HG02884 (cell line): Measurements from ENCODE around the gene TF.

Source experiments
- ATAC-seq: cut with Tn5 transposase; IDR thresholded peaks from one replicate; pipeline ENCODE4 v1.9.1; 2021; ENCODE audit warnings: mild to moderate bottlenecking, moderate library complexity; ENCODE audit not compliant: unreplicated experiment

Gene TF

DNA sequence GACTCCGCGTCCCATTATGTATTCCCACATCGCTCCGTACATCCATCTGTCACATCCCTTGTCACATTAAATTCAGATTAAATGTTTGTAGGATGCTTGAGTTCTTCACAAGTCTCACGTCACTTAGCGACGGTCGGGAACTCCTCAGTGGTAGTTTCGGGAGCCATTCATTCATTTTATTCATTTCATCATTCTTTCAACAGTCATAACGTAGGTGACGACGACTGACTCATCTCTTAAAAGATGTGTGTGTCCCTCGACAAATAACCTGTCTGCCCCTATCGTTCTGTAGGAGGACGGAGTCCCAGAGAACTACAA is 59.1 kb downstream of the TF start:
- no peak for ATAC-seq

DNA sequence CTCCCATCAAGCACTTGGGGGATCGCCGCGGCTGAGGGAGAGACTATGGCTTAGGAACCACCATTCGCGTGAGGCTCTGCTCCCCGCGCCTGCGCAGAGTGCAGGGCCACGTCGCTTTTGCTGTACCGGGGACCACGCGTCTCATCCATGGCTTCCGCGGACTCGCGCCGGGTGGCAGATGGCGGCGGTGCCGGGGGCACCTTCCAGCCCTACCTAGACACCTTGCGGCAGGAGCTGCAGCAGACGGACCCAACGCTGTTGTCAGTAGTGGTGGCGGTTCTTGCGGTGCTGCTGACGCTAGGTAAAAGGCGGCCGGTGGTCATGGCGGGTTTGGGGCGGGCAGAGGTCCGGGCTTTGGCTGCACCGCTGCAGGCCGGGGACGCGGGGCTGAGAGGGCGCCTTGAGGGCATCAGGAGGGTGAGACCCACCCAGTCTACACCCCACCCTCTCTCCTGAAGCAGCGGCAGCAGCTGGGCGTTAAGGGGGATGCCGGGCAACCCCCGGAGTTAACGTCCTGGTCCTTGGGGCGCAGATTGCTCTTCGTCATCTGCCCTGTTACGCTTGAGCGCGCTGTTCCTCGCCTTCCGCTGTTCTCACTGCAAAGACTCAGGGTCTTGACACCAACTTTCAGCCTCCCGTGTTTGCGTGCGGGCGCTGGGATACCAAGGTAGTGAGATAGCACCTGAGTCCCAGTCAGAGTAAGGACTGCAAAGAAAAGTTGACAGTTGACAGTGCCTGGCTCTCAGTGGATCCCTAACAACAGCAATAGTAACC is 59.7 kb downstream of the TF start, which contains the start of gene SRPRB:
Gene SRPRB, plus strand, starts transcription at position 114 of the 774 bp plus-strand sequence. Its CDS starts 34 bp downstream, at position 148.
- peak; percentile 97 for ATAC-seq

DNA sequence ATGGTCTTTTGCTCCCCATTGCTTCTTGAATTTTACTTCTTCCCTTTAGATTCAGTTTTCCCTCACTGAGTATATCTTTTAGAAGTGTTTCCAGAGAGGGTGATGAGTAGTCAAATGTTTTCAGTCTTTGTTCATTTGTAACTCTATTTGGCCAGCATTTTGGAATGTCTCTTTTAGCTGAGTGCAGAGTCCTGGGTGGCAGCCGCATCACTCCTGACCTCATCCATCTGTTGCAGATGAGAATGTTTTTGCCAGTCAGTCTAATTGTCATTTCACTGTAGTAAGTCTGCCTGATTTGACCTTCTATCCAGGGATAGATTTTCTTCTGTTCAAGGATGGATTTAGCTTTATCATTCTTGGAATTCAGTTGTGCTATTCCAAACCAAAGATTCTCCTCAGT is 66.7 kb downstream of the TF start:
- no peak for ATAC-seq

DNA sequence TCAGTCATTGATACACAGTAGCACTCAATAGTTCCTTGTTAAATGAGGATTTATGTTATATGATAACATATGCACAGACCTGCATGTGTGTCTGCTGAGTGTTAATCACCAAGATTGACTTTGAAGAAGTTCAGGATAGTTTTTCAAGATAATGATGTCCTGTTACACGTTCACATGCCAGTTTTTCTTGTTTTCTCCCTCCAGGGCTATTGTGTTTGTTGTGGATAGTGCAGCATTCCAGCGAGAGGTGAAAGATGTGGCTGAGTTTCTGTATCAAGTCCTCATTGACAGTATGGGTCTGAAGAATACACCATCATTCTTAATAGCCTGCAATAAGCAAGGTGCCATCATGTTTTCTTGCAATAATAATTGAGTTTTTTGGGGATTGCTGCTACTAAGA is 69.2 kb downstream of the TF start:
- ATAC-seq = no peak

DNA sequence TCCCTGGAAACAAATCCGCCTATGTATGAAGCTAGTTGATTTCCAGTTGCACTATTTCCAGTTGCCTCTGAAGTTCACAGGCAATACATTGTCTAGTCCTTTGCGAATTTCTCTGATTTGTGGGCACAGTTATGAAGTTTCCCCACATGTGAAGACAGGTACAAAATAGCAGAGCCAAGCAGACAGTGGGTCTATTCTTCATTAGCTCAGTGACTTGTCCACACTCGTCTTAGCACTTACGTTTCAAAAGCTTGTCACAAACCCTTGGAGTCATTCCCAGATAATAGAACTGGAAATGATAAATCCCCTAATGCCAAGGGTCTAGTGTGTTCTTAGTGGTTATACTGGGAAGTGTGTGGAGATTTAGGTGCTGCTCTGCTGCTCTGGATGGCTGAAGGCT is 73.9 kb downstream of the TF start:
- ATAC-seq = no peak

DNA sequence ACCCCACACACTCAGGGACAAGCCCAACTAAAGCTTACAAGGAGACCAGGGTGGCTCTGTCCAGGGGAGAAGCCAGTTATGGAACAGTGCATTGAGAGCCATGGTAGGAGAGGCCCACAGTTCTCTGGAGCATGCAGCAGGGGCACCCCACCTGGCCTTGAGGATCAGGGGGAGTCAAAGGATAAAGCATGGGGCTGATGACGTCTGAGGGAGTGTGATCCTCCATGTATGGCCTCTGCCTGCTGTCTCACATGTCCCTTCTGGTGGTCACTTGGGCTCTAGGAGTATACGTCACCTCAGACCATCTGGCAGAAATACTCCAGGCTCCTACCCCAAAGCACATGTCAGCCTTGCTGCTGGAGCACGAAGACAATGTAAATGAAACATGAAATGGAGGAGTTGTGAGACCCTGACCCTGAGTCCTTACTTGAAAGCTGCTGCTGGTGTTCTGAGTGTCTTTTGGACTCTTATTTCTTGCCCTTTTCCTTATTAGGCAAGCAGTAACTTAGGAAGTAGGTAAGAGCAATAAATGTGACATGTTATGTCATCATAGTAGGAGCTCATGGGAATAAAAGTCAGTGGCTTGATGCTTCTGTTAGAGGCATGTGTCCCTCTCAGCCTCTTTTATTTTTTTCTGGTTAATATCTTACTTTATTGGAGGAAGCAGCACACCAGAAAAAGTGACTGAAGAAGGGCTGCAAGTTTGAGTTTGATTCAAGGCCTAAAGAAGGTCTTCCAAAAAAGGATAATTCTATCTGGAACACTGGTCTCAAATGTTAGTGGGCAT is 74.9 kb downstream of the TF start:
- ATAC-seq = no peak

DNA sequence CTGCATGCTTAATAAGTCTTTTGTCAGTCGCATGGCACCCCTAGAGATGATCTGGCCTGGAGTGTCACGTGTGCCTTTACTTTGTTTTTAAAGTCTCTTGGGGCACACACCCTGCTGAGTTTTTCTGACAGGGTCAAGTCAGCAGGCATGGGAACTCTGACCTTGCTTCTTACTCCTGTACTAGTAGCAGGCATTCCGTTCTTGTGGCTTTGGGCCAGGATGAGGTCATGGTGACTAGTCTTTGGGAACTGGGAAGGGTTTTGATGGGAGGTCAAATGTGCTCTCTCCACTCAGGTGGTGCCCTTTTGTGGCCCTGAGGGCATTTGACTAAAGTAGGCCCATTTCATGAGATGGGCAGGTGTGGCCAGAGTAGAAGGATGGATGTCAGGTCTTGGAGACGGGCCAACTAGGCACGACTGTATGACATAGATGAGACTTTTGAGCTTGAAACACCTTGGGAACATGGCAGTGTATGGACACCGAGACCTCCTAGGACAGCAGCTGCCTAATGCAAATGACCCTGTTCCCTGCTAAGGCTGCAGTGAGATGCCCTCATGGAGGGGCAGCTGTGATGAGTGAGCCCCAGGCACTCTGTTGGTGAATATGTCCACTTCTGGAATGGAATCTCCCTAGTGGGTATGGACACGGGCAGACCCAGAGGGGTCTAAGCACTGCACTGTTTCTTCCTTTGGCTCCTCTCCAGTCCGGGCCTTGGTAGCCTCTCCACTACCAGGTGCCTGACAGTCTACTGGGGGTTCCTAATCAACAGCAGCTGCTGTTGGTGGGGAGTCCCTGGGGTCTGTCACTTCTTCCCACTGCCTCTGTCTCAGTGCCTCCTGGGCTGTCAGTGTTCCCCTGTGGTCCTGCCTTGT is 75.8 kb downstream of the TF start:
- no peak for ATAC-seq

DNA sequence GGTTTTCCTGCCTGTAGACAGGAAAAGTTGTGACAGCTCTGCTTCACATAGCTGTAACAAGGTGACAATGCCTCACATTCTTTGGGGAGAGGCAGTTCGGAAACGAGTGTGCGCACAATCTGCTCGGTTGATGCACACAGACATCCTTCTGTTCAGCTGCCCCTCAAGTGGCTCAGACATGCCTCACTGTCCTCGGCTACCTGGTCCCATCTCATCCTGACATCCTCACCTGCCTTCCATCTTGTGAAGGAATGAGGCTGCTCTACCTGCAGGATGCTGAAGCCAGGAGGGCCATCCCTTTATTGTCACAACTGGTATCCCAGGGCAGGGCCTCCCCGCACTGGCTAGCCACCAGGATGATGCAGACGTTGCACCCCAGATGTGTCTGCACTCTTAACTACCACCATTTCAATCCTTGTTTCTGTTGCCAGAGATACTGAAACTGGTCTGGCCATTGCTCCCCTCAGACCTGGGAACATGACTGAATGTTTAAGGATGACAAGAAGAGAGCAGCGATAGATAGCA is 78.8 kb downstream of the TF start:
- no peak for ATAC-seq

DNA sequence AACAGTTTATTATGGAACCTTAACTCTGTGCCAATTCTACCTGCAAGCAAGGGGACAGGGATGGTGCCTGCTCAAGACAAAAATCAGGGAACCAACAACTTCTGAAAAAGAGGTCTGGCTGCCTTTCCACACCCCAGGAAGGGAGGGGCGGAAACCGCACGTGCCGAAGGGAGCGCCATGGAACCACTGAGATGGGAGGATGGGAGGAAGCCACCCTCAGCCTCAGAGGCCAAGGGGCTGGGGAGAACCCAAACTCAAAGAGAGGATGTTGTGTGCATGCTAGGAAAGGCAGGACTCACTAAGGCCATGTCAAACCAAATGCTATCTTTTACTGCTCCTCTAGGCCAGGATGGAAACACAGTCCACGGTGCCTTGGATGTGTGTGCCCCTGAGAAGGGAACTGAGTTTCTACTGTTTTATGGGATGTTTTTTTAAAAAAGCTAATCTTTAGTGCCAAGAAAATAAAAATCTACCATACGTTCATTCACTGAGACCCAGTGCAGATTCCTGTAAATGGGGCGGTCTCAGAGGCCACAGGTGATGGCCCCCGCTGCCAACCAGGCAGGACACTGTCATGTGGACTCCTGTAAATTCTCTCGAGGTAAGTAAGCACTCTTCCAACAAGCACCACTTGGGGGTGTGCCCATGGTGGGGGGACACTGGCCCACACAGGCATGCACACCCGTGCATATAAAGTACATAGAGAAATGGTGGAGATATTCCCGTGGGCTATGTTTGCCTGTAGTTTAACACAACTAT is 80.0 kb downstream of the TF start:
- no peak for ATAC-seq

DNA sequence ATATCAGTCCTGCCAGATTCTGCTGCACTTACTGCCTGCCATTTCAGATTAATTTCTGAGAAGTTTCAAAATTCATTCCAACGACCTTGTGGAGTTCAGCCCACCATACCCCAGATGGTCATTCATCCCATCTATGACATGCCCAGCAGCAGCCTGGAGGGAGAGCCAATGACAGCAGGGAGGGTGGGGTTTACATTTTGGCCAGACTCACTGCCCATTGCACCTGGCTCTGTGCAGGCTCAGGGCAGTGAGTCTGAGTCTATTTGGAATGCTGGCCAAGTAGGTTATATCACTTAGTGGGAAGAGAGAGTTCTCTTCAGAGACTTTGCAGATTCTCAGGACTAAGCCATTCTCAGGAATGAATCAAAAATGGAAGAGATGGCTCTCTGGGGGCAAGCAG is 80.9 kb downstream of the TF start:
- ATAC-seq = no peak

DNA sequence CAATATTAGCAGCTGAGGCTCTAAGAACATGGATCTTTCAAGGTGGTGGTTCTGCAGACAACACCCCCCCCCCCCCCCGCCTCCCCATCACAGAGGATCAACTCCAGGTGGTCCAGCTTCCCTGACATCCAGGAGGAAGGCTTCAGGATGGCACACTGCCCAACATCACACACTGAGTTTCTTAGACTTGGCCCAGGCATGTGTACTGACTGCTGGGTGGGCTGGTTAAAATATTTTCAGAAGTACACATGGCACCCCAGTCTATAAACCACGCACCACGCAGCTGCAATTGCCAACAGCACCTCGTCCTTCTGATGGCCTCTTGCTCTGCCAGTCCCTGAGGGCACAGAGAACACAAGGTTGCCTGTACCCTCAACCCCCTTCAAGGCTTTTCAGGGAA is 81.5 kb downstream of the TF start:
- no peak for ATAC-seq

DNA sequence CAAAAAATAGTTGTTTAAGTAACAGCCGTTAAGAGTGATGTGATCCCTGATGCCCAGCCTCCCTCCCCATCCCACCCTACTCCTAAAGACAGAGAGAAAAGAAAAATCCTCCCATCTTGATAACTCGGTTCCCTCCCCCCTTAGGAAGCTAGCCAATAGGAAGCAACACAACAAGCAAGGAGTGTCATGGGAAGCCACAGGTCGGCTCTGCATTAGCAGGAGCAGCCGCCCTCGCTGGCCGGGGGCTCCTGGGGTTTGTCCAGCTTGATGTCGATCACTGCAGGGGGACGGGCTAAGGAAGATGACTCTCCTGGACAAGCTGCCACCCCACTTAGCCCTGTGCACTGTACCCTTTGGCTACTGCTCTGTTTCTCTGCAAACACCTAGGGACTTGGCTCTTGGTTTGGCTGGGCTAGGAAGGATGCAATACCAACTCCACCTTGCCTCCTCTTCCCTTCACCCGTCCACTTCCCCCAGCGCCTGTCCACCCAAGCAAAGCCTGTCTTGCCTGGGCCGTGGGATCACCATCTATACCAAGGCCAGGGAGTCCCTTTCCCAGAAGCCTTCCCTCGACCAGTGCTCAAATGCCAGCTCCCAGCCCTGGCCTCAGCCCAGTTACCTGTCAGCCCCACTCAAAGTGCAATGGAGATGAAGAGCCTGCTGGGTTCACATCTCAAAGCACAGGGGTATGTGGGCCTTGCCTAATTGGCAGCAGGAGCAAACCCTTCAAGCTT is 82.5 kb downstream of the TF start:
- no peak for ATAC-seq

DNA sequence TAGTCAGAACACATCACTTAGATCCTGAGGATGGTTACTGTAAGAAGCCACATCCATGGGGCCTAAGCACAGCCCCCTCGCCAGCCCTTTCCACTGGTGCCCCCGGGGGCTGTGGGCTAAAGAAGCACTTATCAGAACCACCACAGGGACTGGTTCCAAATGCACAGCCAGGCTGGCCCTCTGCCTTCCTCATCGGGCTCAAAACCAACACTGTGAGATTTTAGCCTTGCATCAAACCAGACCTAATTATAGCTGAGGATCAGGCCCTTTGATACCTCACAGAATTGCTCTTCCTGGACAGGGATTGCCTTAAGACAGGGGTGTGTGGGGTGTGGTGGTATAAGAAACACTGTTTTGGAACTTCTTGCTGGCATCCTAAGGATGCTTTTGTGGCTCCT is 83.1 kb downstream of the TF start:
- ATAC-seq = no peak

DNA sequence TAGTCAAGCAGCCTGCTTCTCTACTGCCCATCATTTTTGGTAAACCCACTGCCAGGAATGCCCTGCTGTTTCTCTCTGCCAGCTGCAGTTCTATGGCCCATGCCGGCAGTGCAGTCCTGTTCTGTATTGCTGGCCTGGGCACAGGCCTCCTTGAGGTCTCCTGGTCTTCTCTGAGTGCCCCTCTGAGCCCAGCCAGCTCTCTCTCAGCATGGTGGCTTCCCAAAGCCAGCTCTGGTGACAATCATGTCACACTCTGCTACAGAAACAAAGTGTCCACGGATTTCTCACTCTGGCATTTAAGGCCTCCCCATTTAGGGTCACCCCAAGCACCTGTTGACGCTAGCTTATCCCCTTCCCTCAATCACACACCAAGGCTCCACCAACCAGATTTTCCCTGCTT is 83.9 kb downstream of the TF start:
- ATAC-seq = no peak

DNA sequence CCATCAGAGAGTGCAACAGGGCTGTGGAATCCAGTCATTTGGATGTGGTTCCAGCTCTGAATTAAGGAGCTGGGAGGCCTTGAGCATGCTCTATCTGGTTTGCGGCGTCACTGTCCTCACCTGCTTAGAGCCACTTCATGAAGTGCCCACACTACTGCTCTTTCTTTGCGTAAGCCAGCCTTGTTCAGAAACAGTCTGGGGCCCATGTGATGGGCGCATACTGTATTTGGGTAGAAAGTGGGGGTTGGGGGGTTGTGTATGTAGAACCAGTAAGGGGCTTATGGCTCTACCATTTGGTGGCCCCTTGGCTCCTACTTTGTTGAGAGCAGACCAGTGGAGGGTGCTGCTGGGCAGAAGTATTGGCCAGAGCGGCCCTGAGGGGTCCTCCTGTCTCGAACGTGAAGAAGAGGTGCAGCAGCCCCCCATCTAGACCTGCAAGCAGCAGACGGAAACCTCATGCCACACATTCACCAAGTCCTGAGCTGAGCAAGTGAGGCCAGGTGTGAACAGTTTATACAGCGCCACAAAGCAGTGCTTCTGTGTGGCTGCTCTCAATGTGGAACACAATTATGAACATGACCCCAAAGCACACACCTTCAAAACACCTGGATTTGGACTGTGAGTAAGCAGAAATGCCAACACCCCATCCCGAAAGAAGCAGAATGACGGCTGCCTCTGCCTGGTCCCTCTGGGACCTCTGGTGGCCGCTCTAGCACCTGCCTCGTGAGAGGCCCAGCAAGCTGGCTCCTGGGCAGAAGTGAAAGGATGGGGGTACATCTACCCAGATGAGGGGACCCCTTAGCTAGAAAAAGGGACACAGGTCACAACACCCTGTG is 86.0 kb downstream of the TF start:
- no peak for ATAC-seq

DNA sequence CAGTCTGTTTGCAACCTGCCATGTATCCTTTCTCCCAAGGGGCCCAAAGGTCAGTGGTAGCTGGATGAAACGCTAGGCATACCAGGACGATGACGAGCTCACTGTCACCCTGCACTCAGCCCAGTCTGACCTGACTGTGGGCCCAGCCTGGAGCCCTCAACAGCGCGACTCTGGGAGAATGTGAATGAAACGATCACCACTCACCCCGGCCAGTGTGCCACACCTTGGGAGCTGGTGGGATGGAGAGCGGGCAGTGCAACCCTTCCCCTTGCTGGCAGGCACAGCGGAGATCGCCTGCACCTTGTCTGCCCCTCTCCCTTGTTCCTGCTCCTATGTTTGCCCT is 86.6 kb downstream of the TF start:
- no peak for ATAC-seq

DNA sequence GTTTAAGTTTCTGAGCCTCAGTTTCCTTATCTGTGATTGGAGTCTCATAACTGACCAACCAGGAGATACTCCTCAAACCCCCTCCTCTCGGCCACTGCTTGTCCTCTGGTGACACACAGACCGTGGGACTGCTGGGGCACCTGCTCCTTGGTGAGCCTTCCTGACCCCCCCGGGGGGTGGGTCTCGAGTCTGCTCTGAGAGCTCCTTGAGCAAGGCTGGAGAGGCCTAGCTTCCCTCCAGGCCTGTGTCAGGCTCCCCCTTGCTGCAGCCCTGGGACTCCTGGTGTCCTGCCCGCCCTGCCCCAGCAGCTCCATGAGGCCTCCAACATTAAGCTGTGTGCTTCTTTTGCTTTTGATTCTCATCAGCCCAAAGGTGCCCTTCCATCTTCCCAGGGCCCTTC is 87.1 kb downstream of the TF start:
- no peak for ATAC-seq

DNA sequence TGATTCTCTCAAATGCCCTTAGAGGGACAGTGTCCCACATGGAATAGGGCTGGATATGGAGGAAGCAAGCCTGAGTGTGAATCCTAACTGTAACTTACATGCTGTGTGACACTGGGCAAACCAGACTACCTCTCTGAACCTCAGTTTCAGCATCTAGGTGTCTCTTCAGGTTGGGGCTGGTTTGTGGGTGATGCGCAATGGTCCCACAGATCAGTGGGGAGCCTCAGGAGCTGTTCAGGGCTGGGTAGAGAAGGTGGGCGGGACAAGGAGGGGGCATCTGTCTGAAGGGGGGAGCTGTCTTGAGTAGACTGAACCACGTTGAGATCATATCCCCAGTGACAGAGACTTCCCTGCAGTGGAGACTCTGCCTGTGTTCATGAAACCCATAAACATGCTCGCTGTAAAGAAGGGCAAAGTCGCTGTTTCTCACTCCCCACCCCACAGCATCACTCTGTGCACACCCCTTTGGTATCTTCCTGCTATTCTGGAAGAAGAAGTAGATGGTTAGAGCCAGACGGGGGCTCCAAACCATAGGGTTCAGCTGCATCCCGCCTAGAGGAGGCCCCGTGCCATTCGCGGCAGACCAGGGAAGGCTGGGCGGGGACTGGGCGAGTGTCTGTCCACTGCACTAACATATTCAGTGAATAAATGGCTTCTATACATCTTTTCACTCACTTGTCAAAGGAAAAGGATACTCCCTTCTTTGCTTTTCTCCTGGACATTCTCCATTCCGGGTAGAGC is 87.9 kb downstream of the TF start:
- no peak for ATAC-seq
